ENCODE data around the gene TRAPPC8.
"Not testable (repeated sequence)": the region's sequence is repeated elsewhere in the genome, so short reads cannot be mapped to it uniquely, and the experiment has no call there.

Gene TRAPPC8, protein sequence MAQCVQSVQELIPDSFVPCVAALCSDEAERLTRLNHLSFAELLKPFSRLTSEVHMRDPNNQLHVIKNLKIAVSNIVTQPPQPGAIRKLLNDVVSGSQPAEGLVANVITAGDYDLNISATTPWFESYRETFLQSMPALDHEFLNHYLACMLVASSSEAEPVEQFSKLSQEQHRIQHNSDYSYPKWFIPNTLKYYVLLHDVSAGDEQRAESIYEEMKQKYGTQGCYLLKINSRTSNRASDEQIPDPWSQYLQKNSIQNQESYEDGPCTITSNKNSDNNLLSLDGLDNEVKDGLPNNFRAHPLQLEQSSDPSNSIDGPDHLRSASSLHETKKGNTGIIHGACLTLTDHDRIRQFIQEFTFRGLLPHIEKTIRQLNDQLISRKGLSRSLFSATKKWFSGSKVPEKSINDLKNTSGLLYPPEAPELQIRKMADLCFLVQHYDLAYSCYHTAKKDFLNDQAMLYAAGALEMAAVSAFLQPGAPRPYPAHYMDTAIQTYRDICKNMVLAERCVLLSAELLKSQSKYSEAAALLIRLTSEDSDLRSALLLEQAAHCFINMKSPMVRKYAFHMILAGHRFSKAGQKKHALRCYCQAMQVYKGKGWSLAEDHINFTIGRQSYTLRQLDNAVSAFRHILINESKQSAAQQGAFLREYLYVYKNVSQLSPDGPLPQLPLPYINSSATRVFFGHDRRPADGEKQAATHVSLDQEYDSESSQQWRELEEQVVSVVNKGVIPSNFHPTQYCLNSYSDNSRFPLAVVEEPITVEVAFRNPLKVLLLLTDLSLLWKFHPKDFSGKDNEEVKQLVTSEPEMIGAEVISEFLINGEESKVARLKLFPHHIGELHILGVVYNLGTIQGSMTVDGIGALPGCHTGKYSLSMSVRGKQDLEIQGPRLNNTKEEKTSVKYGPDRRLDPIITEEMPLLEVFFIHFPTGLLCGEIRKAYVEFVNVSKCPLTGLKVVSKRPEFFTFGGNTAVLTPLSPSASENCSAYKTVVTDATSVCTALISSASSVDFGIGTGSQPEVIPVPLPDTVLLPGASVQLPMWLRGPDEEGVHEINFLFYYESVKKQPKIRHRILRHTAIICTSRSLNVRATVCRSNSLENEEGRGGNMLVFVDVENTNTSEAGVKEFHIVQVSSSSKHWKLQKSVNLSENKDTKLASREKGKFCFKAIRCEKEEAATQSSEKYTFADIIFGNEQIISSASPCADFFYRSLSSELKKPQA (N-terminal part only)

DNA sequence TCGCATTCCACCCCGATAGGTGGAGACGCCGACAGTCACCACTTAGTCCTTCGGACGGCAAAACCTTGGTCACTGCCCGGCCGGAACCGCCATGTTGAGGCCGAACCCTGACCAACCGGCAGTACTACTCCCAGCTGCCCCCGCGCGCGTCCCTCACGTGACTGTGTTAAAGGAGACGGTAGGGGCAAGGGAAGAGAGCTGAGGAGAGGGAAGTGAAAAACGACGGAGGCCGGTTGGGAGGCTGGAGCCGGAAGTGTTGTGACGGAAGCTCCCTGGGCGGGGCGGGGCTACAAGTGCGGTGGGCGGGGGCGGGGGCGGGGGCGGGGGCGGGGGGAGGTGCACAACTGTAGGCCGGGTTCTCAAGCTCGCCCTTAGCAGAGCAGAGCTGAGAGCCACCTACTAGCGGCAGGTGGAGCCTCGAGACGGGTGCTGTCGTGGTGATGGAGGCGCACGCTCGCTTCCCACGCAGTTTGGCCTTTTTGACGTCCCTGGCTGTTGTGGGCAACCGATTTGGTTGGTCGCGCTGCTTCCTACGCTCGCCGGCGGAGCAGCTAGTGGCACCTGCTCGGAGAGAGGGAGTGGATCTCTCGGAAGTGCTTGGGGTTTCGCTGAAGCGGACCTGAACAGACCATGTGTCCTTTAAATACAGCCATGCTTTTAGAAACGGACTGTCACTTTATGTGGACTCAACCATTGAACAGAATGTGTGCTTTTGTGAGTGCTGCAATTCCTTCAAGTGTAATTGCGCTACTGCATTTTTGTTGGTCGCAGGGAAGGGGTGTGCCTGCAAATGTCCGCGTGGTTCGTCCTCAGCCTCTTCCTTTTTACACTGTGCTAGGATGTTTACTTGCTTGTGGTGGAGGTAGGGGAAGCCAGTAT lies at the start of gene TRAPPC8:
Gene TRAPPC8, minus strand, starts transcription at position 130 of the 879 bp plus-strand sequence. CDS start 364 bp downstream, outside the sequence.
- DNase-seq = peak; percentile 99

DNA sequence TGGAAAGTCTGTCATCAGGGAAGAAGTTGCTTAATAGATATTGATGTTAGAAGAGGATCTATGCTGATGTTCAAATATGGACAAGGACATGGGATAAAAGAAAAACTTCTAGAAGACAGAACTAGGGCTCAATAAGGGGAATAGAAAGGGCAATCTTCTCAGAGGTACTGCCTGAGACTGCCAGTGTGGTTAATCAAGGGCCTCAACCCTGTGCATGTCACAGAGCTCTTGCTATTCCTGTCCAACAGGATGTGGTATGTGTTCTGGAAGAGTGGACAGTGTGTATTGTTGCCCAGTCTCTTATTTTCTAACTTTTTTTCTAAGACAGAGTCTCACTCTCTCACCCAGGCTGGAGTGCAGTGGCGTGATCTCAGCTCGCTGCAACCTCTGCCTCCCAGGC lies 47.9 kb upstream of the TRAPPC8 start:
- DNase-seq = no peak

DNA sequence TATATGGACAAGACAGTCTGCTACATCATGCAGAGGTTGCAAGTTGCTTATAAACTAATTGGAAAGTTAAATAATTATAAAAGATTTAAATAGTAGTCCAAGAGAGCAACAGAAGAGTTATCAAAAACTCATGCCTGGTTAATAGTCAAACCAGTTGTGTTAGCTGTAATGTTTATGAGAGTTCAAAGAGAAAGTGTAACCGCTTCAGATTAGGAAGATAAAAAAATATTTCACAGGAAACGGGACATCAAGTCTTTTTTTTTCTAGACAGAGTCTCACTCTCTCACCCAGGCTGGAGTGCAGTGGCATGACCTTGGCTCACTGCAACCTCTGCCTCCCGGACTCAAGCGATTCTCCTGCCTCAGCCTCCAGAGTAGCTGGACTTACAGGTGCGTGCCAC lies 41.0 kb upstream of the TRAPPC8 start:
- no peak for DNase-seq

DNA sequence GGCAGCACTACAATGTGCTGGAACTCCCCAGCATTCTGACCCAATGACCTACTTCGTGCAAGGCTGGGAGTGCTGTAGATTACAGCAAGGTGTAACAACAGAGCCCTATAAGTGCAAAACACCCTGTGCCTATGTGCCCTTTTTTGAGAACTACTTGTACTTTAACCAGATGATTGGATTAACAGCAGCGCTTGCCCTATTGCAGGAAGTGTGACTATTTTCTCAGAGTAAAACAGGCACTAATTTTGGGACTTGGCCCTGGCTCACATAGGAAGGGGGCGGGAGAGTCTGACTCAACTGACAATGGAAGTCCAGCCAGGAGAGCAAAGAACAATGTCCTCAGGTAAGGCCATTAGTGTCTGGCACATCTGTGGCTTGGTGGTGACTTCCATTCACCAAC lies 40.1 kb upstream of the TRAPPC8 start:
- no peak for DNase-seq

DNA sequence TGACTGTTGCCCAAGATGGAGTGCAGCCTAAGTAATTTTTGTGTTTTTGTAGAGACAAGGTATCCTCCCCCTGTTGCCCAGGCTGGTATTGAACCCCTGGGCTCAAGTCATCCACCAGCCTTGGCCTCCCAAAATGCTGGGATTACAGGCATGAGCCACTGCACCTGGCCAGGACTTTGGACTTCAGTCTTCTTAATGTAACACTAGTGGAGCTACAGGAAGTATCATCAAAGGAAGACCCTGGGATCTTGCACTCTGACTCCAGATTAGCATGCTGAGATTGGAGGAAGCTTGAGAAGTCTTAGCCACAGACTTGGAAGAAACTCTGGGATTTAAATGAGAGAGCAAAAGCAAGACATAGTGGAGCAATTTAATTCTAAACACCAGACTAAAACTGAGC lies 37.9 kb upstream of the TRAPPC8 start:
- DNase-seq = no peak

DNA sequence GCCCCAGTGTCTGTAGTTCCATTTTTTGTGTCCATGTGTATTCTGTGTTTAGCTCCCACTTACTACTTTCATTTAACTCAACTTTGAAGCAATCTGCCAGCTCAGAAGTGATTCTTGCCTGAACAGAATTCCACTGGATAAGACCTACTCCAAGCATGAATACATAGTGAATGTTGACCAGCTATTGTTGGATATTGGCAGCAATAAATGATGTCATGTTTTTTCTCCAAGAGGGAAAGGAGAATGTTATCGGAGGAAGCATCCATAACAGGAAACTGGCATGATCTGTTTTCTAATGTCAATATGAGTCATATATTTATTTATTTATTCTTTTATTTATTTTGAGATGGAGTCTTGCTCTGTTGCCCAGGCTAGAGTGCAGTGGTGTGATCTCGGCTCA lies 36.8 kb upstream of the TRAPPC8 start:
- no peak for DNase-seq

DNA sequence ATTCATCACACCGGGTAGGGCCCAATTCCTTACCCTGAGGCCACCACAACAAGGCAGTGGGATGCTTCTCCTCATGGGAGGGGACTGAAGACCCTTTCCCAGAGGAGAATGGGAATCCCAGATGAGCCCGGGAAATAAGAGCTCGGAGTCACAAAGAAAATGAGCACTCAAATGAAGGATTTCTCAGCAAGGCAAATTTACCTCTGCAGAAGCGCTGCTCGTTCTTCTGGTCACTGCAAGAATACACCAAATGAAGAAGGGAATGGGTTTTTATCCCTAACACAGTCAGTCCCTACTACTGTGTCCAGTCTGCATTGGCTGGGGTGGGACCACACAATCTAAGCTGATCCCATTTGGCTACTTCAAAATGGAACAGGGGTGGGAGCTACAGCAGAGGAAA lies 35.7 kb upstream of the TRAPPC8 start:
- no peak for DNase-seq

DNA sequence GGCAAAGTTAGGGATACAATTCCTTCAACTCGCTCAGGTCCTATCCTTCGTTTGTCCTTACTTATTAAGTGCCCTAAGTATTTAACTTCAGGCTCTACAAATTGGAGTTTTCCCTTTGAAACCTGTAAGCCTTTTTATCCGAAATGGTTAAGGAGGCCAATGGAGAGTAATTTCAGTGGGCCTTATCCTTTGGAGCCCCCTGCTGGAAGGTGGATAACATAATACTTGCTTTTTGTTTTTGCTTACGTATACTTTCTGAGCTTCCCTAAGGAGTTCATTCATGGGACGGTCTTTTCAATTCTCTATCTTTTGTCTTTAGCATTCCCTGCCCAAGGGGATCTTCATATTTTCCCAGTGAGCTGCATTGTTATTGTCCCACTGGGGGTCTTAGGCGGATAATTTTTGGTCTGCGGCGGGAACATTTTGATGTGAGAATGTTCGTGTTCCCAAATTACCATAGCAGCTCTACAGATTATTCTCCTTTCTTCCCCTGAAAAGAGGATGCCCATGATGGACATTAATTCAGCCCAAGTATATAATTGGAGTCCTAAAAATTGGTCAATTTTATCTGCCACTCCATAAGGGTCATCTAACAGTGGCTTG lies 34.4 kb upstream of the TRAPPC8 start:
- no peak for DNase-seq

DNA sequence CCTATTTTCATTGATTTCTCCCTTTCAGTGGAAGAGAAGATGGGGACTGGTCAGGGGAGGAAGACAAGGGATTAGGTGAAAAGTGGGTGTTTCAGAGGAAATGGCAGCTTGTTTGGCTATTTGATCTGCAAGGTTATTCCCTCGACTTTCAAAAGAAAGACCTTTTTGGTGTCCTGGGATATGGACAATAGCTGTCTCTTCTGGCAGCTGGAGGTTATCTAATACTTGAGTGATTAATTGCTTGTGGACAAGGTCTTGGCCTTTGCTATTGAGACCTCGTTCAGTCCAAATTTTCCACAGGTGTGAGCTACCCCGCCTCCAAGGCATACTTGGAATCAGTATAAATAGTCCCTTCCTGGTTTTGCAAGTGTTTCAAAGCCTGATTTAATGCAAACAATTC lies 33.3 kb upstream of the TRAPPC8 start:
- no peak for DNase-seq

DNA sequence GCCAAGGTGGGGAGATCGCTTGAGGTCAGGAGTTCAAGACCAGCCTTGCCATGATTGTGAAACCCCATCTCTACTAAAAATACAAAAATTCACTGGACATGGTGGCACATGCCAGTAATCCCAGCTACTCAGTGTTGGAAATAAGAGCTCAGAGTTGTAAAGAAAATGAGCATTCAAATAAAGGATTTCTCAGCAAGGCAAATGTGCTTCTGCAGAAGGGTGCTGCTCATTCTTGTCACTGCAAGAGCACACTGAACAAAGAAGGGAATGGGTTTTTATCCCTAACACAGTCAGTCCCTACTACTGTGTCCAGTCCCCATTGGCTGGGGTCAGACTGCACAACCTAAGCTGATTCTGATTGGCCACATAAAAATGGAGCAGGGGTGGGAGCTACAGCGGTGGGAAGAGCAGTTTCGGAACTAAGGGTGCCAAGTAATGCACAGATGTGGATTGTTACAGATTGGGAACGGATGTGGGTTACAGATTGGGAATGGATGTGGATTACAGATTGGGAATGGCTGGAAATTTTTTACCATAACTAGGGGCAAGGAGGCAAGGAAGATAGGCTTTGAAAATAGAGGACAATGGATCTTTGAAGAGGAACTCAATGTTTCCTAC lies 31.1 kb upstream of the TRAPPC8 start:
- no peak for DNase-seq

DNA sequence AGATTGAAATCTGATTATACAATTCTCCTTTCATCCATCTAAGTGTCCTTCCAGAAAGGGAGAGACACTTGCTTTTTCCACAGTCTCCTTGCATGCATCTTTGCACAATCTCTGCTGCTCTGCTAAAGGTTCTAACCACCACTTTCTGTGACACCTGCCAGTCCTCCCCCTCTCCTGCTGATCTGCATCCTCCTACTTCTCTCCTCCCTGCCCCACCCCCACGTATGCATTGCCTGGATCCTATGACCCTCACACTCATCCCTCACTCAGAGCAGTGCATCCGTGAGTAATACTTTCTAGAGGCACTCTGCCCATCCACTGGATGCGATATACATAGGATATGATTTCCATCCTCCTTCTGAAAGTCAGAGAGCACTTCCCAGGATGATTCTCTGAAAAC lies 27.7 kb upstream of the TRAPPC8 start:
- DNase-seq = no peak

DNA sequence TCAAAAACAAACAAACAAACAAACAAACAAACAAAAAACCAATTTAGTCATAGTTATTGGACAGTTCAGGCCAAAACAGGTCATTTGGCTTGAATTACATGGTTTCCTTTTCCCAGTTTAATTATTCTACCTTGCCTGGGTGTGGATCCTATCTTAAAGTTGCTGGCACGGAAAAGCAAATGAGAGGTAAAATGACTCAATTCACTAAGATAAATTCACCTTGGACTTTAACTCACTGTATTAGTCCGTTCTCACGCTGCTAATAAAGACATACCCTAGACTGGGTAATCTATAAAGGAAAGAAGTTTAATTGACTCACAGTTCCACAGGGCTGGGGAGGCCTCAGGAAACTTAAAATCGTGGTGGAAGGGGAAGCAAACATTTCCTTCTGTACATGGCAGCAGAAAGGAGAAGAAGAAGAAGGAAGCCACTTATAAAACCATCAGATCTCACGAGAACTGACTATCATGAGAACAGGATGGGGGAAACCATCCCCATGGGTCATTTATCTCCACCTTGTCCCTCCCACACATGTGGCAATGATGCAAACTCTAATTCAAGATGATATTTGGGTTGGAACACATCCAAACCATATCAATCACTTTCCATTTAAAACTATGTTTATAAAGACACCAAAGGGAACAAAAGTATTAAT lies 22.5 kb upstream of the TRAPPC8 start:
- no peak for DNase-seq

DNA sequence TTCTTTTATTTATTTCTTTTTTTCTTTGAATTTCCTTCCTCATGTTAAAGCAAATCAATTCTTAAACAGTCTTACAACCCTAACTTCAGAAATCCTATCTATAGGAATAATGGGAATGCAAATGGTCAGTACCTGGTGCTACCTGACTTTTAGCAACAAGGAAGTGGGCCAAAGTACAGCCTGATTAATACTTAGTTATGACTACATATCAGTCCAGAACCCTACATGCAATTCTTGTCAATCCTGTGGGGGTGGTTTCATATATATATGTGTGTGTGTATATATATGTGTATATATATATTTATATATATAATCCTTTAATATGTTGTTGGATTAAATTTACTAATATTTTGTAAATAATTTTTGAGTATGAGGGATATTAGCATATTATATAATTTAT lies 14.8 kb upstream of the TRAPPC8 start:
- no peak for DNase-seq

DNA sequence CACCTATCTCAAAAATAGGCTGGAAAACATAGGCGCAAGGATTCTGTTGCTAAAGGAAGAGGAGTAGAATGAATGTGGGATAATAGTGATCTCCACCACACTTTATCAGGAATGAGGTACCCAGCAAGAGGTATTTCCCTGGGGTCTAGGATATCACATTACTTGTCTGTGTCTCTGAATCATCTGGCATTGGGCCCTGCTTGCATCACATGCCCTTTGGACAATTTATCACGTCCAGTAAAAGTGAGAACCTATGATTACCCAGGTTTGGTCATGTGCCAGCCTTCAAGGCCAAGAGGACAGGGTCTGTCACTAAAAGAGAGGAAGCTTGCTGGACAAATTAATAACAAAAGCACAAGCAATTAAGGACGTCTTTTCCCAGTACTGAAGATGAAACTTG lies 11.4 kb upstream of the TRAPPC8 start:
- no peak for DNase-seq

DNA sequence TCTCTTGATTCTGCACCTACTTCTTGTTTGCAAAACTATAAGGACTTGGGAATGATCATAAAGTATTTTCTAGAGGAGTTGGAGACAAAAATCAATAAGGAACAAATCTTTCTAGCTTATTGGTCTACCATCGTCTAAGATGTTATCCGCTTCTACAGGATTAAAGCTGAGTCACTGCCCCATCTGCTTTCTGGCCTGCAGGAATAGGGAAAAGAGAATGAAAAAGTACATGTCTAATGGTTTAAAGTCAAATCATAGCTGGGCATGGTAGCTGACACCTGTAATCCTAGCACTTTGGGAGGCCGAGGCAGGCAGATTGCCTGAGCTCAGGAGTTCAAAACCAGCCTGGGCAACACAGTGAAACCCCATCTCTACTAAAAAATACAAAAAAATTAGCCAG lies 10.8 kb upstream of the TRAPPC8 start:
- not testable (repeated sequence) for DNase-seq

DNA sequence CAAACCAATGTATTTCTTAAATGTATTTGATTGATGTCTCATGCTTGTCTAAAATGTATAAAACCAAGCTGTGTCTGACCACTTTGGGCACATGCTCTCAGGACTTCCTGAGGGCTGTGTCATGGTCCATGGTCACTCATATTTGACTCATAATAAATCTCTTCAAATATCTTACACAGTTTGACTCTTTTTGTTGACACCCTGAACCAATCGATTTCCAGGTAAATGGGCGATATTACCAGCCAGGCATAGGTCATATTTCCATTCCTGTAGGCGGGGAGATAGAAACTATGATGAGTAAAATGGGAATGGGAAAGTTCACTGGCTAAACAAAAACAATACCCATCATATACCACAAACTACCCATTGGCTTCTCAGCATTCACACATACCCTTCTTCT lies 9.3 kb upstream of the TRAPPC8 start:
- DNase-seq = no peak

DNA sequence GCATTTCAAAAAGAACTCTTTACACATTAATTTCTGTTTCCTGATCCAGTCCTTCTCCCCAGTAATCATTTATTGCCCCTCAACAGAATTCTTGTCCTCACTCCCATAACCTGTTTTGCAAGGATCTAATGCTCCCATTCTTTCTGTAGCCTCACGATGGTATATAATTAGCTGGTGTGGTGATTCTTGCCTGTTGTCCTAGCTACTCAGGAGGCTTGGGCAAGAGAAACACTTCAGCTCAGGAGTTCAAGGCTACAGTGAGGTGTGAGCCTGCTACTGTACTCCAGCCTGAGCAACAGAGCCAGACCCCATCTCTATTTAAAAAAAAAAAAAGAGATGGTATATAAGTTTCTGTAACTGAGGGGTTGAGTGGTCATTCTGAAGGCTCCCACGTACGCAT lies 7.7 kb upstream of the TRAPPC8 start:
- peak; percentile 25 for DNase-seq

DNA sequence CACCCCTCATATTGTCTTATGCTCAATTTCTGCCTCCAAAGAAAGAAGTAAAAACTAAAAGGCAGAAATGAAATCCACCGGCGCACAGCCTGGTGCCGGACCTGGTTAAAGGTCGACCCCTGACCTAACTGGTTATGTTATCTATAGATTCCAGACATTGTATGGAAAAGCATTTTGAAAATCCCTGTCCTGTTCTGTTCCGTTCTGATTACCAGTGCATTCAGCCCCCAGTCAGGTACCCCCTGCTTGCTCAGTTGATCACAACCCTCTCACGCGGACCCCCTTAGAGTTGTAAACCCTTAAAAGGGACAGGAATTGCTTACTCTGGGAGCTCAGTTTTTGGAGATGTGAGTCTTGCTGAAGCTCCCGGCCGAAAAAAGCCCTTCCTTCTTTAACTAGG lies 5.4 kb upstream of the TRAPPC8 start:
- DNase-seq = not testable (repeated sequence)

DNA sequence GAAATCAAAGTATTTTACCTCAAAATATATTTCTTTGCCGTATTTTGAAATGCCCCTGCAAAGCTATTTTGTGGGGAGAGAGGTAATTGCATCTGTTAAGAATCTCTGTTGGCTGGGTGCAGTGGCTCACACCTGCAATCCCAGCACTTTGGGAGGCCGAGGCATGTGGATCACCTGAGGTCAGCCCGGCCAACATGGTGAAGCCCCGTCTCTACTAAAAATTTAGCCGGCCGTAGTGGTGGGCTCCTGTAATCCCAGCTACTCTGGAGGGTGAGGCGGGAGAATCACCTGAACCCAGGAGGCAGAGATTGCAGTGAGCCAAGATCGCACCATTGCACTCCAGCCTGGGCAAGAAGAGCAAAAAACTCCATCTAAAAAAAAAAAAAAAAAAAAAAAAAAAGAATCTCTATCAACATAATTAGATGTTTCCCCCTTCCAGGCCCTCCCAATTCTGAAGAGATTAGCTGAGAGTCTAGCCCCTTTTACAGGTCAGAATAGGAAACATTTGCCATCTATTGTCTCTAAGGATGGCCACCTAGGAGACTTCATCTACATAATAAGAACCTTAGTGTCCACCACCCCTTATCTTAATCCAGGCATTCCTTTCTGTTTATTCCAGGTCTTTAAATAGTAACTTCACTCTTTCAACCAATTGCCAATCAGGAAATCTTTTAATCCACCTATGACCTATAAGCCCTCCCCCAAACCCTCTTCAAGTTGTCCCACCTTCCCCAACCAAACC lies 3.5 kb upstream of the TRAPPC8 start:
- DNase-seq = no peak

All from NCI-H1417 treated with DMSO at 0.1 percent for 48 hours (cell line).